ENCODE data around the gene STAC3. TPM values are rescaled to one million over a fixed set of nuclear protein-coding genes. Genes with fewer than 3 reads are reported as not detected.

STAC3 gene
- total RNA-seq, 1 experiment from 2014 or later = 2.5 TPM

DNA sequence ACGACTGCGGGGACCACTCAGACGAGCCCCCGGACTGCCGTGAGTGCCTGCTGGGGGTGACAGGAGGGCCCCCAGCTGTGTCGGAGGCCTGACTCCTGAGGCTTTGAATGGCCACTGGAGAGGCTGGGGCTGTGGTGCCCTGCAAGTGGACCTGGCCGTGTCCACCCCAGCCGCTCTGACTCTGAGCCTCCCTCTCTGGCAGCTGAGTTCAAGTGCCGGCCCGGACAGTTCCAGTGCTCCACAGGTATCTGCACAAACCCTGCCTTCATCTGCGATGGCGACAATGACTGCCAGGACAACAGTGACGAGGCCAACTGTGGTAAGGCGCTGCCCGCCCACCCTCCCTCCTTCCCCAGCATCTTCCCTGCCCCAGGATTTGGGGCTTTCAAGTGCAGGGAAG lies 50.5 kb downstream of the STAC3 start:
- H3K4me1 ChIP-seq (ENCODE audit: control insufficient read depth in 1 of 2, insufficient read depth in 2 of 2, low read length in 2 of 2) = no peaks in the 10 kb centered on the region
- H3K27ac ChIP-seq (ENCODE audit: low read depth, low read length) = no peak overlapping the region
- no peaks in the 10 kb centered on the region for H3K9me2 ChIP-seq (ENCODE audit: insufficient read depth)
- no peaks in the 10 kb centered on the region for H3K79me2 ChIP-seq (ENCODE audit: insufficient read depth, low read length)
- no peak overlapping the region for H3K9ac ChIP-seq (ENCODE audit: low read length)
- TF ChIP-seq ELF1 (IDR thresholded peaks at IDR 0.05; ENCODE audit: borderline replicate concordance, low read depth) = no peak
- TF ChIP-seq CEBPB (IDR thresholded peaks at IDR 0.05; ENCODE audit: low read depth) = no peak
- TF ChIP-seq, protein P1, sequence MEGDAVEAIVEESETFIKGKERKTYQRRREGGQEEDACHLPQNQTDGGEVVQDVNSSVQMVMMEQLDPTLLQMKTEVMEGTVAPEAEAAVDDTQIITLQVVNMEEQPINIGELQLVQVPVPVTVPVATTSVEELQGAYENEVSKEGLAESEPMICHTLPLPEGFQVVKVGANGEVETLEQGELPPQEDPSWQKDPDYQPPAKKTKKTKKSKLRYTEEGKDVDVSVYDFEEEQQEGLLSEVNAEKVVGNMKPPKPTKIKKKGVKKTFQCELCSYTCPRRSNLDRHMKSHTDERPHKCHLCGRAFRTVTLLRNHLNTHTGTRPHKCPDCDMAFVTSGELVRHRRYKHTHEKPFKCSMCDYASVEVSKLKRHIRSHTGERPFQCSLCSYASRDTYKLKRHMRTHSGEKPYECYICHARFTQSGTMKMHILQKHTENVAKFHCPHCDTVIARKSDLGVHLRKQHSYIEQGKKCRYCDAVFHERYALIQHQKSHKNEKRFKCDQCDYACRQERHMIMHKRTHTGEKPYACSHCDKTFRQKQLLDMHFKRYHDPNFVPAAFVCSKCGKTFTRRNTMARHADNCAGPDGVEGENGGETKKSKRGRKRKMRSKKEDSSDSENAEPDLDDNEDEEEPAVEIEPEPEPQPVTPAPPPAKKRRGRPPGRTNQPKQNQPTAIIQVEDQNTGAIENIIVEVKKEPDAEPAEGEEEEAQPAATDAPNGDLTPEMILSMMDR (IDR thresholded peaks at IDR 0.05 in 2 of 3, conservative IDR thresholded peaks at IDR 0.05 in 1 of 3; ENCODE audit: borderline replicate concordance in 1 of 3, insufficient read depth in 1 of 3, low read depth in 2 of 3, low read length in 2 of 3) = no peak
- no peak for TF ChIP-seq SRF (IDR thresholded peaks at IDR 0.05; ENCODE audit: low read depth)
- TF ChIP-seq, protein P2, sequence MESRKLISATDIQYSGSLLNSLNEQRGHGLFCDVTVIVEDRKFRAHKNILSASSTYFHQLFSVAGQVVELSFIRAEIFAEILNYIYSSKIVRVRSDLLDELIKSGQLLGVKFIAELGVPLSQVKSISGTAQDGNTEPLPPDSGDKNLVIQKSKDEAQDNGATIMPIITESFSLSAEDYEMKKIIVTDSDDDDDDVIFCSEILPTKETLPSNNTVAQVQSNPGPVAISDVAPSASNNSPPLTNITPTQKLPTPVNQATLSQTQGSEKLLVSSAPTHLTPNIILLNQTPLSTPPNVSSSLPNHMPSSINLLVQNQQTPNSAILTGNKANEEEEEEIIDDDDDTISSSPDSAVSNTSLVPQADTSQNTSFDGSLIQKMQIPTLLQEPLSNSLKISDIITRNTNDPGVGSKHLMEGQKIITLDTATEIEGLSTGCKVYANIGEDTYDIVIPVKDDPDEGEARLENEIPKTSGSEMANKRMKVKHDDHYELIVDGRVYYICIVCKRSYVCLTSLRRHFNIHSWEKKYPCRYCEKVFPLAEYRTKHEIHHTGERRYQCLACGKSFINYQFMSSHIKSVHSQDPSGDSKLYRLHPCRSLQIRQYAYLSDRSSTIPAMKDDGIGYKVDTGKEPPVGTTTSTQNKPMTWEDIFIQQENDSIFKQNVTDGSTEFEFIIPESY (IDR thresholded peaks at IDR 0.05; ENCODE audit: extremely low read depth, insufficient replicate concordance, low read length) = no peak
- TF ChIP-seq, protein P3, sequence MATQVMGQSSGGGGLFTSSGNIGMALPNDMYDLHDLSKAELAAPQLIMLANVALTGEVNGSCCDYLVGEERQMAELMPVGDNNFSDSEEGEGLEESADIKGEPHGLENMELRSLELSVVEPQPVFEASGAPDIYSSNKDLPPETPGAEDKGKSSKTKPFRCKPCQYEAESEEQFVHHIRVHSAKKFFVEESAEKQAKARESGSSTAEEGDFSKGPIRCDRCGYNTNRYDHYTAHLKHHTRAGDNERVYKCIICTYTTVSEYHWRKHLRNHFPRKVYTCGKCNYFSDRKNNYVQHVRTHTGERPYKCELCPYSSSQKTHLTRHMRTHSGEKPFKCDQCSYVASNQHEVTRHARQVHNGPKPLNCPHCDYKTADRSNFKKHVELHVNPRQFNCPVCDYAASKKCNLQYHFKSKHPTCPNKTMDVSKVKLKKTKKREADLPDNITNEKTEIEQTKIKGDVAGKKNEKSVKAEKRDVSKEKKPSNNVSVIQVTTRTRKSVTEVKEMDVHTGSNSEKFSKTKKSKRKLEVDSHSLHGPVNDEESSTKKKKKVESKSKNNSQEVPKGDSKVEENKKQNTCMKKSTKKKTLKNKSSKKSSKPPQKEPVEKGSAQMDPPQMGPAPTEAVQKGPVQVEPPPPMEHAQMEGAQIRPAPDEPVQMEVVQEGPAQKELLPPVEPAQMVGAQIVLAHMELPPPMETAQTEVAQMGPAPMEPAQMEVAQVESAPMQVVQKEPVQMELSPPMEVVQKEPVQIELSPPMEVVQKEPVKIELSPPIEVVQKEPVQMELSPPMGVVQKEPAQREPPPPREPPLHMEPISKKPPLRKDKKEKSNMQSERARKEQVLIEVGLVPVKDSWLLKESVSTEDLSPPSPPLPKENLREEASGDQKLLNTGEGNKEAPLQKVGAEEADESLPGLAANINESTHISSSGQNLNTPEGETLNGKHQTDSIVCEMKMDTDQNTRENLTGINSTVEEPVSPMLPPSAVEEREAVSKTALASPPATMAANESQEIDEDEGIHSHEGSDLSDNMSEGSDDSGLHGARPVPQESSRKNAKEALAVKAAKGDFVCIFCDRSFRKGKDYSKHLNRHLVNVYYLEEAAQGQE (IDR thresholded peaks at IDR 0.05; ENCODE audit: low read depth) = no peak
- no peak for TF ChIP-seq POLR2AphosphoS5 (IDR thresholded peaks at IDR 0.05; ENCODE audit: low read depth, low read length)
- TF ChIP-seq, protein P4, sequence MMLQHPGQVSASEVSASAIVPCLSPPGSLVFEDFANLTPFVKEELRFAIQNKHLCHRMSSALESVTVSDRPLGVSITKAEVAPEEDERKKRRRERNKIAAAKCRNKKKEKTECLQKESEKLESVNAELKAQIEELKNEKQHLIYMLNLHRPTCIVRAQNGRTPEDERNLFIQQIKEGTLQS (IDR thresholded peaks at IDR 0.05) = no peak
- no peak for TF ChIP-seq FOSL1 (IDR thresholded peaks at IDR 0.05; ENCODE audit: low read depth)
- no peak for TF ChIP-seq POLR2A (IDR thresholded peaks at IDR 0.05; ENCODE audit: borderline replicate concordance, extremely low read depth, insufficient read depth, insufficient read length)
- TF ChIP-seq JUND (IDR thresholded peaks at IDR 0.05) = no peak
- no peak for TF ChIP-seq TCF7L2 (IDR thresholded peaks at IDR 0.05; ENCODE audit: borderline replicate concordance, extremely low read depth, insufficient read depth, insufficient read length)
- no peak for TF ChIP-seq EZH2 (IDR thresholded peaks at IDR 0.05)
- no peak for TF ChIP-seq EZH2phosphoT487 (IDR thresholded peaks at IDR 0.05; ENCODE audit: borderline replicate concordance)
- no peak for TF ChIP-seq RAD21 (IDR thresholded peaks at IDR 0.05; ENCODE audit: low read depth)
- TF ChIP-seq EGR1 (IDR thresholded peaks at IDR 0.05; ENCODE audit: low read depth) = no peak
- TF ChIP-seq, protein P5, sequence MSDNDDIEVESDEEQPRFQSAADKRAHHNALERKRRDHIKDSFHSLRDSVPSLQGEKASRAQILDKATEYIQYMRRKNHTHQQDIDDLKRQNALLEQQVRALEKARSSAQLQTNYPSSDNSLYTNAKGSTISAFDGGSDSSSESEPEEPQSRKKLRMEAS (IDR thresholded peaks at IDR 0.05) = no peak
- no peak for TF ChIP-seq SIN3A (IDR thresholded peaks at IDR 0.05; ENCODE audit: low read depth)
- POLR2A ChIA-PET = no interaction called here
- DNase-seq (ENCODE audit: low read depth, low spot score) (no peak), ATAC-seq (no peak)
- H4K20me1 ChIP-seq (ENCODE audit: insufficient read depth) = no peaks in the 10 kb centered on the region
- no peaks in the 10 kb centered on the region for H3K9me3 ChIP-seq (ENCODE audit: control insufficient read depth in 1 of 2, insufficient read depth in 1 of 2, low read depth in 1 of 2, low read length in 2 of 2)
- H3K4me3 ChIP-seq (replicated peaks in 1 of 2; ENCODE audit: low read depth in 1 of 2, low read length in 2 of 2) = no peak overlapping the region
- no TSS peak for BruUV-seq (replicated peaks)
- H3K36me3 ChIP-seq (ENCODE audit: control insufficient read depth in 1 of 2, insufficient read depth in 2 of 2, low read length in 2 of 2) = no peaks in the 10 kb centered on the region; a peak in 1 of 4 replicates
- CTCF ChIA-PET = no interaction called here
- intact Hi-C loops (cut with micrococcal nuclease) = no loop called here
- H2AFZ ChIP-seq (ENCODE audit: low read depth, low read length, poor library complexity, severe bottlenecking) = no peak overlapping the region
- RAD21 ChIA-PET (ENCODE audit: low non-redundant PET in 1 of 2, low total read pairs in 2 of 2, uncharacterized antibody in 2 of 2, unreplicated experiment in 2 of 2) = no interaction called here
- no peak overlapping the region for H3K4me2 ChIP-seq (ENCODE audit: low read length)
- H3K27me3 ChIP-seq (ENCODE audit: insufficient read depth, low read length) = no peaks in the 10 kb centered on the region
